ENCODE results near the gene KLHL29. TPM values are rescaled to one million over a fixed set of nuclear protein-coding genes. Genes with fewer than 3 reads are reported as not detected.

KLHL29 gene
- total and polyA plus RNA-seq, 10 of the 15 experiments (the other 5 are each of a cell fraction or from before 2014, with no cell fraction given), result 1.4 to 19.5 (median 6.1) TPM

DNA sequence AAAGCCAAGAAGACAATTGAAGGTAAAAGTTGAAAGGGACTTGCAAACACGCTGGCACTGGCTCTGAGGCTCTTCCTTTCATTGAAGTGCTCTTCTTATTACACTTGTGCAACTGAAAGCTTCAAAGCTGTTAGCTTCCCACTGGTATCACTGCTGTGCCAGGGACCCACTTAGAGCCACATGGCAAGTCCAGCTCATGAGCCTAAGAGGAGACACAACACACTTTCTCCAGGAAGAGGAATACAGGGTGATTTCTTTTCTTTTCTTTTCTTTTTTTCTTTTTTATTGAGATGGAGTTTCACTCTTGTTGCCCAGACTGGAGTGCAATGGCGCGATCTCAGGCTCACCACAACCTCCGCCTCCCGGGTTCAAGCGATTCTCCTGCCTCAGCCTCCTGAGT, 323.8 kb downstream of the KLHL29 start:
- SMC1A ChIA-PET (ENCODE audit: uncharacterized antibody, unreplicated experiment), result no interaction called here
- Histone ChIP-seq H3K4me1 (ENCODE audit: control insufficient read depth, insufficient read depth, low read length) (no peaks in the 10 kb centered on the region), H3K27me3 (replicated peaks in 1 of 2; ENCODE audit: control insufficient read depth in 2 of 2, insufficient read depth in 2 of 2, low read length in 1 of 2) (no peaks in the 10 kb centered on the region), H2AFZ (ENCODE audit: control insufficient read depth, low read depth, low read length) (no peak overlapping the region), H3K79me2 (ENCODE audit: control insufficient read depth, insufficient read depth, low read length) (no peaks in the 10 kb centered on the region), H3K9me3 (replicated peaks; ENCODE audit: control insufficient read depth, insufficient read depth, low read length) (no peaks in the 10 kb centered on the region), H4K20me1 (ENCODE audit: control insufficient read depth, insufficient read depth) (no peaks in the 10 kb centered on the region), H3K9ac (ENCODE audit: control insufficient read depth, insufficient read depth, low read length) (no peak overlapping the region), H3K4me3 (no peak overlapping the region), H3K4me2 (ENCODE audit: control insufficient read depth, insufficient read depth) (no peak overlapping the region), H3K36me3 (ENCODE audit: control insufficient read depth in 2 of 2, insufficient read depth in 2 of 2, low read length in 1 of 2) (peaks cover 3 to 4% of the 10 kb centered on the region in 2 experiments; a peak in 2 of 4 replicates), H3K27ac (ENCODE audit: control insufficient read depth, insufficient read depth) (no peak overlapping the region)
- RAD21 ChIA-PET (ENCODE audit: unreplicated experiment), result no interaction called here
- WGBS (ENCODE audit: insufficient coverage, insufficient replicate concordance, low lambda C conversion rate, missing lambda C conversion rate), result 88% methylated on average over 6 of the region's 6 CpGs
- TF ChIP-seq CBX3 (IDR thresholded peaks at IDR 0.05; ENCODE audit: borderline replicate concordance, low read depth), result no peak
- intact Hi-C loops (cut with micrococcal nuclease; ENCODE audit: unreplicated experiment) (no loop called here), in situ Hi-C loops (cut with MboI) (no loop called here)
- POLR2A ChIA-PET, result no interaction called here
- CTCF ChIA-PET, result interaction anchor here (0.6 kb wide), 1 partner anchor 135 kb away, joined by 3 read pairs; no protein-coding TSS in a partner anchor
- BruUV-seq (replicated peaks), result no TSS peak
- ATAC-seq (no peak), FAIRE-seq (no peak), DNase-seq (ENCODE audit: low read depth, low spot score) (no peak)

GRCh38 chr2:23709311-23709710, 324.3 kb downstream of the KLHL29 start:
- no peaks in the 10 kb centered on the region for H3K4me1 ChIP-seq (ENCODE audit: control insufficient read depth, insufficient read depth, low read length)
- FAIRE-seq, result no peak
- H3K79me2 ChIP-seq (ENCODE audit: control insufficient read depth, insufficient read depth, low read length), result no peaks in the 10 kb centered on the region
- intact Hi-C loops (cut with micrococcal nuclease; ENCODE audit: unreplicated experiment), result no loop called here
- ChIA-PET RAD21 (ENCODE audit: unreplicated experiment) (no interaction called here), POLR2A (no interaction called here), CTCF (interaction anchor here (1.2 kb wide), 1 partner anchor 115 kb away, joined by 3 read pairs; no protein-coding TSS in a partner anchor), SMC1A (ENCODE audit: uncharacterized antibody, unreplicated experiment) (no interaction called here)
- no peak overlapping the region for H3K9ac ChIP-seq (ENCODE audit: control insufficient read depth, insufficient read depth, low read length)
- no TSS peak for BruUV-seq (replicated peaks)
- no peaks in the 10 kb centered on the region for H3K9me3 ChIP-seq (replicated peaks; ENCODE audit: control insufficient read depth, insufficient read depth, low read length)
- no peak overlapping the region for H3K4me2 ChIP-seq (ENCODE audit: control insufficient read depth, insufficient read depth)
- WGBS (ENCODE audit: insufficient coverage, insufficient replicate concordance, low lambda C conversion rate, missing lambda C conversion rate), result 94% methylated on average over 8 of the region's 8 CpGs
- no peaks in the 10 kb centered on the region for H4K20me1 ChIP-seq (ENCODE audit: control insufficient read depth, insufficient read depth)
- no peak overlapping the region for H3K27ac ChIP-seq (ENCODE audit: control insufficient read depth, insufficient read depth)
- H3K36me3 ChIP-seq (ENCODE audit: control insufficient read depth in 2 of 2, insufficient read depth in 2 of 2, low read length in 1 of 2), result peaks cover 2 to 4% of the 10 kb centered on the region in 2 experiments; a peak in 1 of 4 replicates
- no peak for DNase-seq (ENCODE audit: low read depth, low spot score)
- no peak overlapping the region for H2AFZ ChIP-seq (ENCODE audit: control insufficient read depth, low read depth, low read length)
- in situ Hi-C loops (cut with MboI), result no loop called here
- no peak overlapping the region for H3K4me3 ChIP-seq
- no peak for ATAC-seq
- no peaks in the 10 kb centered on the region for H3K27me3 ChIP-seq (replicated peaks in 1 of 2; ENCODE audit: control insufficient read depth in 2 of 2, insufficient read depth in 2 of 2, low read length in 1 of 2)
- TF ChIP-seq BCL11A (IDR thresholded peaks at IDR 0.05; ENCODE audit: low read depth, low read length), result no peak
- TF ChIP-seq, protein P1, sequence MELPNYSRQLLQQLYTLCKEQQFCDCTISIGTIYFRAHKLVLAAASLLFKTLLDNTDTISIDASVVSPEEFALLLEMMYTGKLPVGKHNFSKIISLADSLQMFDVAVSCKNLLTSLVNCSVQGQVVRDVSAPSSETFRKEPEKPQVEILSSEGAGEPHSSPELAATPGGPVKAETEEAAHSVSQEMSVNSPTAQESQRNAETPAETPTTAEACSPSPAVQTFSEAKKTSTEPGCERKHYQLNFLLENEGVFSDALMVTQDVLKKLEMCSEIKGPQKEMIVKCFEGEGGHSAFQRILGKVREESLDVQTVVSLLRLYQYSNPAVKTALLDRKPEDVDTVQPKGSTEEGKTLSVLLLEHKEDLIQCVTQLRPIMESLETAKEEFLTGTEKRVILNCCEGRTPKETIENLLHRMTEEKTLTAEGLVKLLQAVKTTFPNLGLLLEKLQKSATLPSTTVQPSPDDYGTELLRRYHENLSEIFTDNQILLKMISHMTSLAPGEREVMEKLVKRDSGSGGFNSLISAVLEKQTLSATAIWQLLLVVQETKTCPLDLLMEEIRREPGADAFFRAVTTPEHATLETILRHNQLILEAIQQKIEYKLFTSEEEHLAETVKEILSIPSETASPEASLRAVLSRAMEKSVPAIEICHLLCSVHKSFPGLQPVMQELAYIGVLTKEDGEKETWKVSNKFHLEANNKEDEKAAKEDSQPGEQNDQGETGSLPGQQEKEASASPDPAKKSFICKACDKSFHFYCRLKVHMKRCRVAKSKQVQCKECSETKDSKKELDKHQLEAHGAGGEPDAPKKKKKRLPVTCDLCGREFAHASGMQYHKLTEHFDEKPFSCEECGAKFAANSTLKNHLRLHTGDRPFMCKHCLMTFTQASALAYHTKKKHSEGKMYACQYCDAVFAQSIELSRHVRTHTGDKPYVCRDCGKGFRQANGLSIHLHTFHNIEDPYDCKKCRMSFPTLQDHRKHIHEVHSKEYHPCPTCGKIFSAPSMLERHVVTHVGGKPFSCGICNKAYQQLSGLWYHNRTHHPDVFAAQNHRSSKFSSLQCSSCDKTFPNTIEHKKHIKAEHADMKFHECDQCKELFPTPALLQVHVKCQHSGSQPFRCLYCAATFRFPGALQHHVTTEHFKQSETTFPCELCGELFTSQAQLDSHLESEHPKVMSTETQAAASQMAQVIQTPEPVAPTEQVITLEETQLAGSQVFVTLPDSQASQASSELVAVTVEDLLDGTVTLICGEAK (IDR thresholded peaks at IDR 0.05; ENCODE audit: borderline replicate concordance), result no peak
- TF ChIP-seq HDAC6 (IDR thresholded peaks at IDR 0.05; ENCODE audit: unreplicated experiment), result no peak
- TF ChIP-seq RCOR1 (conservative IDR thresholded peaks at IDR 0.05; ENCODE audit: low read depth, low read length), result no peak
- TF ChIP-seq NR2C2 (IDR thresholded peaks at IDR 0.05; ENCODE audit: borderline replicate concordance, control insufficient read depth, insufficient read length, low read depth), result no peak
- TF ChIP-seq RB1 (IDR thresholded peaks at IDR 0.05; ENCODE audit: borderline replicate concordance), result no peak
- TF ChIP-seq IRF4 (IDR thresholded peaks at IDR 0.05; ENCODE audit: low read depth, low read length), result no peak
- no peak for TF ChIP-seq FOXK2 (IDR thresholded peaks at IDR 0.05)
- no peak for TF ChIP-seq MTA2 (IDR thresholded peaks at IDR 0.05; ENCODE audit: low read depth)
- no peak for TF ChIP-seq ZZZ3 (IDR thresholded peaks at IDR 0.05; ENCODE audit: control insufficient read depth, insufficient read length, low read depth)
- TF ChIP-seq HDGF (IDR thresholded peaks at IDR 0.05), result no peak
- TF ChIP-seq PML (IDR thresholded peaks at IDR 0.05; ENCODE audit: low read length), result no peak
- no peak for TF ChIP-seq USF2 (IDR thresholded peaks at IDR 0.05; ENCODE audit: borderline replicate concordance, low read depth, low read length)
- no peak for TF ChIP-seq NFIC (IDR thresholded peaks at IDR 0.05; ENCODE audit: low read depth, low read length)
